Smooth muscle cell (in vitro differentiated cells): Measurements from ENCODE around the gene OR2J2. TPM values are rescaled to one million over a fixed set of nuclear protein-coding genes. Genes with fewer than 3 reads are reported as not detected.
"Not testable (repeated sequence)": the region's sequence is repeated elsewhere in the genome, so short reads cannot be mapped to it uniquely, and the experiment has no call there.

Experiments used
- DNase-seq: peaks from one replicate; lab custom pipeline; 2025; ENCODE audit not compliant: unreplicated experiment; lab: John Stamatoyannopoulos, UW
- H2AFZ ChIP-seq: fragments of 200-600 bp; sonication (generic); 2 replicates; pipeline ENCODE4 v1.6.0; 2016; ENCODE audit warnings: antibody characterized with exemption, low read depth, mild to moderate bottlenecking
- H3F3A ChIP-seq: fragments of 200-600 bp; sonication (generic); 2 replicates; pipeline ENCODE4 v1.6.0; 2017; ENCODE audit warnings: antibody characterized with exemption, low read depth
- H3K27ac ChIP-seq: fragments of 200-600 bp; sonication (generic); 2 replicates; pipeline ENCODE4 v1.5.1; 2016; ENCODE audit warnings: low read depth, mild to moderate bottlenecking
- H3K27me3 ChIP-seq: fragments of 200-600 bp; sonication (generic); 2 replicates; pipeline ENCODE4 v1.6.1; 2016; ENCODE audit warnings: low read depth, mild to moderate bottlenecking
- H3K36me3 ChIP-seq: fragments of 200-600 bp; sonication (generic); 2 replicates; pipeline ENCODE4 v1.5.1; 2016; ENCODE audit warnings: low read depth
- H3K4me1 ChIP-seq: fragments of 200-600 bp; sonication (generic); 2 replicates; pipeline ENCODE4 v1.5.1; 2016; ENCODE audit warnings: low read depth
- H3K4me2 ChIP-seq: fragments of 200-600 bp; sonication (generic); 2 replicates; pipeline ENCODE4 v1.6.0; 2016; ENCODE audit warnings: mild to moderate bottlenecking
- H3K4me3 ChIP-seq: fragments of 200-600 bp; sonication (generic); 2 replicates; pipeline ENCODE4 v1.5.1; 2016; ENCODE audit warnings: mild to moderate bottlenecking
- H3K79me2 ChIP-seq: fragments of 200-600 bp; sonication (generic); 2 replicates; pipeline ENCODE4 v1.6.0; 2016; ENCODE audit warnings: low read depth, mild to moderate bottlenecking
- H3K9ac ChIP-seq: fragments of 200-600 bp; sonication (generic); 2 replicates; pipeline ENCODE4 v1.6.0; 2016; ENCODE audit warnings: low read depth
- H3K9me3 ChIP-seq: fragments of 200-600 bp; sonication (generic); replicated peaks from 2 replicates; pipeline ENCODE4 v1.5.1; 2016; ENCODE audit warnings: low read depth
- H4K20me1 ChIP-seq: fragments of 200-600 bp; sonication (generic); 2 replicates; pipeline ENCODE4 v1.6.0; 2016; ENCODE audit warnings: low read depth
- CTCF ChIP-seq: fragments of 200-600 bp; sonication (generic); IDR thresholded peaks from 2 replicates; pipeline ENCODE4 v1.5.1; 2017; ENCODE audit warnings: borderline replicate concordance, mild to moderate bottlenecking, antibody characterized with exemption; ENCODE audit not compliant: insufficient read depth, poor library complexity, severe bottlenecking
- WGBS: methylation state at CpG from one replicate; pipeline ENCODE4 v1.1.7; 2016; ENCODE audit warnings: low lambda C conversion rate; 5-methylcytosine and 5-hydroxymethylcytosine counted together
- polyA plus RNA-seq: library from polyadenylated mRNA; unstranded; fragments of >200 nt; fragmentation: Nextera tagmentation; extraction: Ambion mirVana; gene quantifications from 2 replicates; pipeline ENCODE4 v1.2.1, GENCODE V29; 2016
- total RNA-seq: library from RNA; depleted of rRNA; stranded (reverse); fragments of >200 nt; gene quantifications from 2 replicates; pipeline ENCODE4 v1.2.3, GENCODE V29; 2014

Gene OR2J2
- total and polyA plus RNA-seq, 2 experiments from 2014 or later: not detected

GRCh38 chr6:29147074-29147473 is 23.6 kb upstream of the OR2J2 start:
- 91% methylated on average over 3 of the region's 3 CpGs for WGBS
- H3F3A ChIP-seq: no peaks in the 10 kb centered on the region
- DNase-seq: no peak

GRCh38 chr6:29149444-29149843 is 21.3 kb upstream of the OR2J2 start:
- not testable (repeated sequence) for H3K27me3 ChIP-seq
- WGBS: 63% methylated on average over 3 of the region's 3 CpGs

More at GRCh38 chr6:29147074-29147473, 23.6 kb upstream of the OR2J2 start:
- H3K4me2 ChIP-seq: no peak overlapping the region
- H3K27ac ChIP-seq: no peak overlapping the region
- H3K4me3 ChIP-seq: no peak overlapping the region
- no peaks in the 10 kb centered on the region for H4K20me1 ChIP-seq
- H3K9ac ChIP-seq: no peak overlapping the region
- TF ChIP-seq CTCF: no peak
- H3K27me3 ChIP-seq: no peaks in the 10 kb centered on the region
- H3K4me1 ChIP-seq: no peaks in the 10 kb centered on the region
- no peaks in the 10 kb centered on the region for H3K79me2 ChIP-seq
- H2AFZ ChIP-seq: no peak overlapping the region
- no peaks in the 10 kb centered on the region for H3K36me3 ChIP-seq
- no peaks in the 10 kb centered on the region for H3K9me3 ChIP-seq

GRCh38 chr6:29153083-29153482 is 17.6 kb upstream of the OR2J2 start:
- Histone ChIP-seq H3K79me2 (no peaks in the 10 kb centered on the region), H3K27ac (no peak overlapping the region), H3F3A (no peaks in the 10 kb centered on the region), H4K20me1 (no peaks in the 10 kb centered on the region), H3K27me3 (no peaks in the 10 kb centered on the region), H3K9me3 (no peaks in the 10 kb centered on the region), H3K4me2 (no peak overlapping the region), H3K4me1 (no peaks in the 10 kb centered on the region), H3K9ac (no peak overlapping the region), H3K4me3 (no peak overlapping the region), H2AFZ (no peak overlapping the region), H3K36me3 (no peaks in the 10 kb centered on the region)
- TF ChIP-seq CTCF: no peak
- no peak for DNase-seq
- 82% methylated on average over 1 of the region's 1 CpG for WGBS

More at GRCh38 chr6:29149444-29149843, 21.3 kb upstream of the OR2J2 start:
- H2AFZ ChIP-seq, H3K4me2 ChIP-seq, H3K79me2 ChIP-seq, H3K36me3 ChIP-seq, H3K27ac ChIP-seq, H3K4me1 ChIP-seq, DNase-seq, H4K20me1 ChIP-seq, H3K9ac ChIP-seq, H3K4me3 ChIP-seq, H3F3A ChIP-seq, H3K9me3 ChIP-seq: not testable (repeated sequence)

- H3K4me2 ChIP-seq, H3K27me3 ChIP-seq, H3K4me1 ChIP-seq, H3K36me3 ChIP-seq, H3K4me3 ChIP-seq, H3K27ac ChIP-seq, H4K20me1 ChIP-seq, H3K9ac ChIP-seq, H3K9me3 ChIP-seq, DNase-seq, H3K79me2 ChIP-seq, H3F3A ChIP-seq, H2AFZ ChIP-seq: not testable (repeated sequence)
- WGBS: 57% methylated on average over 1 of the region's 1 CpG
Observed at GRCh38 chr6:29155182-29155581, 15.5 kb upstream of the OR2J2 start.

- H3K4me1 ChIP-seq, H4K20me1 ChIP-seq, H3K4me3 ChIP-seq, H3K36me3 ChIP-seq, H3K27me3 ChIP-seq, DNase-seq, H3K9me3 ChIP-seq, H3K9ac ChIP-seq, H3F3A ChIP-seq, H3K79me2 ChIP-seq, H2AFZ ChIP-seq, H3K4me2 ChIP-seq, H3K27ac ChIP-seq: not testable (repeated sequence)
- WGBS: 98% methylated on average over 16 of the region's 29 CpGs
Observed at GRCh38 chr6:29159922-29160321, 10.8 kb upstream of the OR2J2 start.

GRCh38 chr6:29165571-29165970 is 5.1 kb upstream of the OR2J2 start:
- not testable (repeated sequence) for H3K4me2 ChIP-seq, H3K9me3 ChIP-seq, DNase-seq, H3K27me3 ChIP-seq, H4K20me1 ChIP-seq, H2AFZ ChIP-seq, H3K36me3 ChIP-seq, H3K4me3 ChIP-seq, H3F3A ChIP-seq, H3K79me2 ChIP-seq, H3K27ac ChIP-seq, H3K4me1 ChIP-seq, H3K9ac ChIP-seq
- 91% methylated on average over 13 of the region's 28 CpGs for WGBS
